Ureter (tissue), 1 donor: ENCODE measurements around the gene LIMK1. TPM values are rescaled to one million over a fixed set of nuclear protein-coding genes. Genes with fewer than 3 reads are reported as not detected.

Experiments
- total RNA-seq: library from RNA; stranded (reverse); gene quantifications from one replicate; pipeline ENCODE4 v1.2.4, GENCODE V29; 2023
- donor health status: DM: yes; HTN: yes; CAD: no.

LIMK1 gene
- total RNA-seq, 1 donor from 2014 or later: 26.0 TPM

Other genes starting within 250 kb of the LIMK1 start
- gene METTL27, start 241.3 kb upstream of the LIMK1 start, total RNA-seq: 14.4 TPM
- gene TMEM270, start 222.6 kb upstream of the LIMK1 start, total RNA-seq: not detected
- gene ELN, start 55.6 kb upstream of the LIMK1 start, total RNA-seq: 31.9 TPM
- gene EIF4H, start 90.6 kb downstream of the LIMK1 start, total RNA-seq: 237 TPM
- gene LAT2, start 126.2 kb downstream of the LIMK1 start, total RNA-seq: 4.7 TPM
- gene RFC2, start 170.6 kb downstream of the LIMK1 start, total RNA-seq: 23.3 TPM
- gene CLIP2, start 205.6 kb downstream of the LIMK1 start, total RNA-seq: 20.0 TPM